NCI-H2227 treated with DMSO at 0.1 percent for 48 hours (cell line): ENCODE measurements around the gene PFKL.
"Not testable (repeated sequence)": the region's sequence is repeated elsewhere in the genome, so short reads cannot be mapped to it uniquely, and the experiment has no call there.

Experiments used
- DNase-seq: peaks from one replicate; lab custom pipeline; 2025; lab: John Stamatoyannopoulos, UW

PFKL gene

DNA sequence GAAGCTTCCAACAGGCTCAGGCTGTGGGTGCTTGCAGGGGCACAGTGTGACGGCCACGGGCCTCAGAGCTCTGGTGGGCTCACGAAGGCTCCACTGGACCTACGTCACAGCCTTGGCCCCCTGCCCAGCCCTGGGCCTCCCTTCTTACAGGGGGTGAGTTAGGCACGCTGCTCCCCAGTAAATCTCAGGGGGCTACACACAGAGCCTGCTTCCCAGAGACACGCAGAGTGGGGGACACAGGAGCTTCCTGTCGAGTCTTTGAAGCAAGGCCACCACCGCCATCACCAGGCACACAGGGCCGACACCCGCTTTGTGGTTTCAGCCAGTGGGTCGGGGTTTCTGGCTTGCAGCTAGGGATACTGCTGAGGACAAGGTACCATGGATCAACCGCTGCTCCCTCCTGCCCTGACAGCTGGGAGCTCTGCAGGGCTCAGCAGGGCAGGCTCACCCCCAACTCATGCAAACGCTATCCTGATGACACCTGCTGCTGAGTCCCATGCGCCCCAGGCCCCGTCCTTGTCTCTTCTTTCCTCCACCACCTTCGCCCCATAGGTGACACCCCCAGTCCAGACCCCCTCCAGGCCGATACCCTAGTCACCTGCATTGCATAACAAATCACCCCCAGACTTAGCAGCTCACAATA, 44.8 kb downstream of the PFKL start:
- no peak for DNase-seq

DNA sequence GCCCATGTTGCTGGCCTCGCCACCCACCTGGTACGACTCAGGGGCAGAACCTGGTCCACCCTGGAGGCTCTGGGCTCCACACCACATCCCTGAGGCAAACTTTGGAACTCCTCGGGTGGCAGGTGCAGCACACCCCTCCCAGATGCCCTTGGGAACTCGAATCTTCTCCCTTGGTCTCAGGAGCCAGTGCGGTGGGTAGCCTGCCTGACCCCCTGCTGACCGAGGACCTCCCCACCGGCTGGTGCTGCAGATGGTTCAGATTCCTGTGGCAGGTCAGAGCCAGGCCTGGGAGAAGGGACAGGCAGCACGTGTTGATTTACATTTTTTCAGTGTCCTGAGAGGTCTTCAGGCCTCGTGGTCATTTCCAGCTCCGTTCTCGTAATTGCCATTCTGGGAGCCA, 45.6 kb downstream of the PFKL start:
- no peak for DNase-seq

DNA sequence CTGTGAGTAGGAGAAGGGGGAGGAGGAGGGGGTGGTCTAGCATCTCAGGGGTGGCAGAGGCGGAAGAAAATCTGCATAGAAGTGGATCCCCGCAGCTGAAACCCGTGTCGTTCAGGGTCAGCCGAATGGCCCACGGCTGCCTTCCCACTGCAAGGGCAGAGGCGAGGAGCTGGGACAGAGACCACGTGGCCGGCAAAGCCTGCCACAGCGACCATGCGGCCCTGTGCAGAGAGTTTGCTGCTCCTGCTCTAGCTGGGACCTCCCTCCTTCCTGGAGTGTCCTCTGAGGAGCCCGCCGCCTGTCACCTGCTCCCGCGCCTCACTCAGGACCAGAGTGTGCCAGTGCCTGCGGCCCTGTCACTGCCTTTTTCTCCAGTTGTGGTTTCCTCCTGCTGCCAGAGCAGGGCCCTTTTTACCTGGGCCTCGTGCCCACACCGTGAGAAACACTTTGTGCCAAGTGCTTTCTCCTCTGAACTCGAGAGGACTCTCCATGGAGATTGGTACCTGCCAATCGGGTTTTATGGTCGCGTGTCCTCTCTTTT, 48.1 kb downstream of the PFKL start:
- no peak for DNase-seq

GRCh38 chr21:44348861-44349260, 49.0 kb downstream of the PFKL start:
- DNase-seq = no peak

- DNase-seq = no peak
Observed at GRCh38 chr21:44349416-44349846, 49.6 kb downstream of the PFKL start.

GRCh38 chr21:44349847-44350772, 50.3 kb downstream of the PFKL start:
- DNase-seq = no peak

DNA sequence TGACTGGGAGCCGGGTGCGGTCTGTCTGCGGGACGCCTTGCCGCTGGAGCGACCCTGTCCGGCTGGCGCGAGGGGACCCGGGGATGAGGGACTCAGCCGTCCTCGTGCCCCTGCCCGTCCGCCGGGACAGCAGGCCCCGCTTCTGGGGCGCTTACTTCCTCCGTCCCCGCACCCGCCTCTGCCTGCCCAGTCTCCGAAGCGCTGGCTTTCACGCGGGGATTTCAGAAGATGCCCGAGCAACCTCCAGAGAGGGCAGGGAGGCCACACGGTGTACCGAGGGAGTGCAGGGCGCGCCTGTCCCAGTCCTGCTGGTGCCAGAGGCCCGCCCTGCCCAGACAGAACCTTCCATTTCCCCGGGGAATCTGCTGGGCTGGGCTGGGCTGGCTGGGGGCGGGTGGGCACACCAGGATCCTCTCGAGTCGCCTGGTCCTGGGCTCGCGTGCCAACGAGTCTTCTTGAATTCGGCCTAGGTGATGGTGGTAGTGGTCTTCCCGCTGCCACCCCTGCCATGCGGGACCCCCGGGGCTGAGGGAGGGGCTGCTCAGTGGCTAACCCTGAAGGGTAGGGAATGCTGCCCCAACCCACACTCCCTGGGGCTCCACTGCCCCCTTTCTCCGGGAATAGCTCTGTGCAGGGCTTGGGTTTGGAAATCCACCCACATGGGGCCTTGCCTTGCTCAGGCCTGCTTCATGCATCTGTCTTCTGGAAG, 51.1 kb downstream of the PFKL start:
- DNase-seq = no peak

GRCh38 chr21:44351535-44352252, 51.8 kb downstream of the PFKL start:
- DNase-seq = no peak

DNA sequence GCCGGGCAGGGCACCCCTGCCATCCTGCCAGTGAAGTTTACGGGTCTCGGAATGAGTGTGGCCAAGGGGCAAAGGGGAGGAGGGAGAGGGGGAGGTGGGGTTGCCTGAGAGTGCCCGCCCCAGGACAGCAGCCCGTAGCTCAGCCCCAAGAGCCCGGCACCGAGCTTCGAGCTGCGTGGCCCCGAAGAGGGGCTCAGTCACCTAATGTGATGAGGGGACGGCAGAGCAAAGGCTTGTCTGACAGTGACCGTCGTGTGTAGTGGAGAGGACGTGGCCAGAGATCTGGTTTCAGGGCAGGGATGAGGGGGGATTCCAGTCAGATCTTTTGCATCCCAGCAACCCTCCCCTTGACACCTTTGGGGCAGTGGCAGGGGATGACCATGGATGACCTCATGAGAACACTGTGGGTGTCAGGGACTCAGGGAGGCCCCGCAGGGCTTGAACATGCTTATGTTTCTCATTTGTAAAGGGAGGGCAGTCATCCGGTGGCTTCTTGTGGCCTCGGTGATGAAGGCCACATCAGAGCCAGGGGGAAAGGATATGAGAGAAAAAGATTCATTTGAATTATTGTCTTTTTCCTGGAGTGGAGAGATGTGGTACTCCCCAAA, 52.5 kb downstream of the PFKL start:
- DNase-seq = no peak

DNA sequence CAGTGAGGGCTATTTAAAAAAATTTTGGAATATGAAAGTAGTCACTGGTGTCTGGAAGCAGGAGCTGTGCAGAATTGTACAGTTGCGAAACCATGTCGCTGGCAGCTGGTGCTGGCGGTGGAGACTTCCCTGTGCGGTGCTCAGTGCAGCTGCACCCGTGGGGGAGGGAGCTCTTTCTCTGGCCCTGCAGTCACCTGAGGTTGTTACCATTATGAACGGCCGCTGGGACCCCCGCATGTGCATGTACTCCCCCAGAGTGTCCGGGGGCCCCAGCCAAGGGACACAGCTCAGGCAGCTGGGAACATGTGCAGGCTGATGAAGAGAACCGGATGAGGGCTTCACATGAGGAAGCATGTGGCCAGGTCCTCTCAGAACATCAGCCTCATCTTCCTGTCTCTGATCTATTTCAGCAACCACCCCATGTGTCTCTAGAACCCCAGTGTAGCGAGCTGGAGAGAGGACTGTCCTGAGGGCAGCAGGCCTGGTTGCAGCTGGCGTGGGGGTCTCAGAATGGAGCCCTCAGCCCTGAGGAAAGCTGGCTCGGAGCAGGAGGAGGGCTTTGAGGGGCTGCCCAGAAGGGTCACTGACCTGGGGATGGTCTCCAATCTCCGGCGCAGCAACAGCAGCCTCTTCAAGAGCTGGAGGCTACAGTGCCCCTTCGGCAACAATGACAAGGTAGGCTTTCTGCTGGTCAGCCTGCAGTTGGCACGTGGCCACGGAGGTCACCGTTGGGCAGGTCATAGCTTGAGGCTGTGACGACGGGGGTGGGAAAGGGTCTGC, 53.5 kb downstream of the PFKL start, which contains the start of gene TRPM2:
TSS of gene TRPM2 (plus strand) at position 431 of the 780 bp plus-strand sequence. CDS start at position 511, 80 bp downstream.
- no peak for DNase-seq

DNA sequence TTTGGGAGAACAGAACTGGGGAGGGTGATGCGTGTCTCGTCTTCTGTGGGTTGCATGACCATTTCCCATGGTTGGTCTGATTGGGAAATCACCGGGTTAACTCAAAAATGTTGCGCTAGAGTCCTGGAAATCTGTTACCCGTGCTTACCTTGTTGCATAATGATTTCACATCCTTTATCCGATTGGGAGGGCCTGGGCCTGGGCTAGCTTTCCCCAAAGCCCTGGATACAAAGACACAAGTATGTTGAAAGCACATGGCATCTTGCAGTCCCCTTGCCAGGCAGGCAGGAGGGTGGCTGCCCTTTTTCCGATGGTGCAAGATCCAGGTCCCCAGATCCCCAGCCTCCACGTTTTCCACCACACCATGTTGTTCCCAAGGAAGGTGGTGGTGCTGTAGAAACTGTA, 54.1 kb downstream of the PFKL start:
- DNase-seq = no peak

GRCh38 chr21:44354775-44355771, 55.2 kb downstream of the PFKL start:
- DNase-seq = no peak

DNA sequence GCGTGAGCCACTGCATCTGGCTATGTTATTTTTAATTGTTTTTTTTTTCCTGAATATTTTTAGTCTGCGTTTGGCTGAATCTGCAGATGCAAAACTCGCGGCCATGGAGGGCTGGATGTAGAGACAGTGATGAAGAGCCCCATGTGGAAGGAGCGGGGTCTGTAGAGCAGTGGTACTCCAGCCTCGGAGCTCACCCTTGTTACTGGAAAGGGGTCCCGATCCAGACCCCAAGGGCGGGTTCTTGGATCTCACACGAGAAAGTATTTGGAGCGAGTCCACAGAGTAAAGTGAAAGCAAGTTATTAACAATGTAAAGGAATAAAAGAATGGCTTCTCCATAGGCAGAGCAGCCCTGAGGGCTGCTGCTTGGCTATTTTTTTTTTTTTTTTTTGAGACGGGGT, 56.3 kb downstream of the PFKL start:
- DNase-seq = no peak

- DNase-seq = no peak
Observed at GRCh38 chr21:44356636-44357035, 56.8 kb downstream of the PFKL start.

- DNase-seq = no peak
Observed at GRCh38 chr21:44357064-44357837, 57.4 kb downstream of the PFKL start.

- no peak for DNase-seq
Observed at GRCh38 chr21:44359396-44359795, 59.5 kb downstream of the PFKL start.

- DNase-seq = no peak
Observed at GRCh38 chr21:44360159-44360558, 60.3 kb downstream of the PFKL start.

GRCh38 chr21:44361903-44362302, 62.0 kb downstream of the PFKL start:
- DNase-seq = not testable (repeated sequence)
